ENCODE data around the gene INPP5A. TPM values are rescaled to one million over a fixed set of nuclear protein-coding genes. Genes with fewer than 3 reads are reported as not detected.
A peak's percentile ranks its signal among the peaks of the same experiment; 100 is the strongest.
"Not testable (repeated sequence)": the region's sequence is repeated elsewhere in the genome, so short reads cannot be mapped to it uniquely, and the experiment has no call there.

The INPP5A gene
- total RNA-seq, 2 donors from 2014 or later: 11.0 to 14.9 TPM

DNA sequence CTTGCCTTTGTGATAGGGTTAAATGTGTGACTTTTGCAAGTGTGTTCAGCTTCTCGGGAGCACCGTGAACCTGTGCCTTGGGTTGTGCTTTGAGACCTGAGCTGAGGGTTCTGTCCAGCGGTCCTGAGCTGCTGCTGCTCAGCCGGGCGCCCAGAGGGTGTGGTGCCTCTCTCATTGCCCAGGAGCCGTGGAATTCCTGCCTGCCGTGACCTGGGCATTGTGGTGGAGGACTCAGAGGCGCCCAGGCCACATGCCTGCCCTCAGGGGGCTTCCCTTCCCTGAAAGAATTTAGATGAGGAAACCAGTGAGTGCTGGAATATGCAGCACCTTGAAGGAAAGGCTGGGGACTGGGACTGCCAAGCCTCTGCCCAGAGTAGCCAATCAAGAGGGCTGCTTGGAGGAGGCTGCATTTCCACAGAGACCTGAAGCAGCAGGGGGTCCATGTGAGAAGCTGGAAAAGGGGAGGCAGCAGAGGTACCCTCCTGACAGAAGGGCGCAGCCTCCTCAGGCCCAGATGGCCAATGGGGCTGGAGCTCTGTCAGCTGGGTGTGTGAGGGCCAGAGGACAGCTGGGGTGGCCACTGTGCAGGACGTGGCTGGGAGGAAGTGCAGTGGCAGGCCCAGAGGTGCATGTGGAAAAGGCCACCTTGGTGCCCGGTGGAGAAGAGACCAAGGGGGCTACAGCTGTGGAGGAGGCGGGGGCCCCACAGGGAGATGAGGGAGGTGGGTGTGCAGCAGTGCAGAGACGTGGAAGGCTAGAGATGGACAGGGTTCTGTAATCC lies 141.0 kb downstream of the INPP5A start:
- Mint-ChIP-seq H3K36me3 (ENCODE audit: insufficient read depth in 2 of 2) (peaks cover 0 to 2% of the 10 kb centered on the region in 2 donors), H3K27me3 (ENCODE audit: low read depth) (no peaks in the 10 kb centered on the region), H3K27ac (no peak overlapping the region), H3K4me3 (no peak overlapping the region), H3K4me1 (ENCODE audit: low read depth) (peaks cover 6% of the 10 kb centered on the region), H3K9me3 (no peaks in the 10 kb centered on the region)
- ATAC-seq (replicated peaks in 1 of 2) (no peak), DNase-seq (no peak)

DNA sequence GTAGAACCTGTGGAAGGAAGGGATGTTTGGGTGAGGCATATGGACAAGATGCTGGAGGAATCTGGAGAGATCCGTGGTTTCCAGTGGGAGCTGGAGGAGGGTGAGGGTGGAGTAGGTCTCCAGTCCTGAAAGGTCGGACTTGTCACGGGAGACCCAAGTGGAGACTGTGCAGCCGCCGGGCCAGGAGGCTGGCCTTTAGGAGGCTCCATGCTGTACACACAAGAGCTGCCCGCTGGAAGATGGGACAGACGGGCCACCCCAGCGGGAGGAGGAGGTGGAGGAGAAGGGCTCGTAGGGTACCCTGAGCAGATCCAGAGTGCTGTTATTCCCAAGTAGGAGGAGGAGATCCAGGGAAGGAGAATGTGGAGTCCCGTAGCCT lies 141.6 kb downstream of the INPP5A start:
- Mint-ChIP-seq H3K27me3 (ENCODE audit: low read depth) (no peaks in the 10 kb centered on the region), H3K27ac (no peak overlapping the region), H3K4me3 (no peak overlapping the region), H3K9me3 (no peaks in the 10 kb centered on the region), H3K36me3 (ENCODE audit: insufficient read depth in 2 of 2) (peaks cover 0 to 2% of the 10 kb centered on the region in 2 donors), H3K4me1 (ENCODE audit: low read depth) (peaks cover 8% of the 10 kb centered on the region)
- ATAC-seq (replicated peaks in 1 of 2) (no peak), DNase-seq (no peak)

DNA sequence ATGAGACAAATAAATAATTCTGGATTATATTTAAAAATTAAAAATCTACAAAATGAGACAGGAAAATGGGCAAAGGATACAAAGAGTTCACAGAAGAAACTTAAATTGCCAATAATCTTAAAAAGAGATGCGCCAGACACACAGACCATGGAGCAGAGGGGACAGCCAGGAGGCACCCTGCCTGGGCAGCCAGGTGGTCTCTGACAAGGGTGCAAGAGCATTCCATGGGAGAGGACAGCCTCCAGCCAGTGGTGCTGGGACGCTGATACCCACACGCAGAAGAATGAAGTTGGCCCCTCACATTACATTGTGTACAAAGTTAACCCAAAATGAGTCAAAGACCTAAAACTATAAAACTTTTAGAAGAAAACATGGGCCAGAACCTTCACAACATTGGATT lies 142.1 kb downstream of the INPP5A start:
- DNase-seq: no peak
- H3K4me3 Mint-ChIP-seq: no peak overlapping the region
- no peak overlapping the region for H3K27ac Mint-ChIP-seq
- H3K27me3 Mint-ChIP-seq (ENCODE audit: low read depth): no peaks in the 10 kb centered on the region
- peaks cover 13% of the 10 kb centered on the region for H3K4me1 Mint-ChIP-seq (ENCODE audit: low read depth)
- peaks cover 0 to 2% of the 10 kb centered on the region in 2 donors for H3K36me3 Mint-ChIP-seq (ENCODE audit: insufficient read depth in 2 of 2)
- no peaks in the 10 kb centered on the region for H3K9me3 Mint-ChIP-seq
- no peak for ATAC-seq (replicated peaks in 1 of 2)

DNA sequence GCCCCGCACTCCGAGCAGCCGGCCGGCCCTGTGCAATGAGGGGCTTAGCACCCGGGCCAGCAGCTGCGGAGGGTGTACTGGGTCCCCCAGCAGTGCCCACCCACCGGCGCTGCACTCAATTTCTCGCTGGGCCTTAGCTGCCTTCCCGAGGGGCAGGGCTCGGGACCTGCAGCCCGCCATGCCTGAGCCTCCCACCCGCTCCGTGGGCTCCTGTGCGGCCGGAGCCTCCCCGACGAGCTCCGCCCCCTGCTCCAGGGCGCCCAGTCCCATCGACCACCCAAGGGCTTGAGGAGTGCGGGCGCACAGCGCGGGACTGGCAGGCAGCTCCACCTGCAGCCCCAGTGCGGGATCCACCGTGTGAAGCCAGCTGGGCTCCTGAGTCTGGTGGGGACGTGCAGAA lies 143.2 kb downstream of the INPP5A start:
- H3K4me1 Mint-ChIP-seq (ENCODE audit: low read depth): peaks cover 22% of the 10 kb centered on the region
- not testable (repeated sequence) for H3K36me3 Mint-ChIP-seq (ENCODE audit: insufficient read depth in 2 of 2); H3K9me3 Mint-ChIP-seq; DNase-seq; H3K27ac Mint-ChIP-seq; H3K4me3 Mint-ChIP-seq; ATAC-seq (replicated peaks in 1 of 2); H3K27me3 Mint-ChIP-seq (ENCODE audit: low read depth)

DNA sequence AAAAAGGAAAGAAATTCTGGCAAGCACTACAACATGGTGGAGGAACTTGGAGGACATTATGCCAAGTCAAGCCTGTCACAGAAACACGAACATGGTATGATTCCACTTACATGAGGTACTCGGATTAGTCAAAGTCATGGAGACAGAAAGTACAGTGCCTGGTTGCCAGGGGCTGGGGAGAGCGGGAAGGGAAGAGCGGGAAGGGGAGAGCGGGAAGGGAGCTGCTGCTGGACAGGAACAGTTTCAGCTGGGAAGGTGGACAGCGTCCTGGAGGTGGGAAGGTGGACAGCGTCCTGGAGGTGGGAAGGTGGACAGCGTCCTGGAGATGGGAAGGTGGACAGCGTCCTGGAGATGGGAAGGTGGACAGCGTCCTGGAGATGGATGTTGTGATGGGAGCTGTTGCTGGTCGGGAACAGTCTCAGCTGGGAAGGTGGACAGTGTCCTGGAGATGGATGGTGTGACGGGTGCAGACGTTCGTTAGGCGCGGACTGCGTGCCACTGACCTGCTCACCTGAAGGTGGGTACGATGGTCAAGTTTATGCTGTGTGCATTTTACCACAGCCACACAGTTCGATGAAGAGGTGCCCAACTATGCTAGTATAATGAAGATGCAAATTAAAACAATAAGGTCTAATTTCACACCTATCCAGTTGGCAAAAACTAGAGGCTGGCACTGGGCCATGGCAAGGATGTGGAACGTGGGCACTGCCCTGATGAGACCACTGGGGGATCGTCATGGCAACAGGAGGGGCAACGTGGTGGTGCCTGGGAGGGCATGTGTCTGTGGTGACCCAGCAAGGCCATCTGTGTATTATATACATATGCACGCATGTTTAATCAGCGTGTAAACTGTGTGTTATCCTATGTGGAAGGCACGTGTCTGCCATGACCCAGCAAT lies 144.5 kb downstream of the INPP5A start:
- Mint-ChIP-seq H3K27me3 (ENCODE audit: low read depth) (no peaks in the 10 kb centered on the region), H3K9me3 (no peaks in the 10 kb centered on the region), H3K27ac (no peak overlapping the region), H3K4me1 (ENCODE audit: low read depth) (peaks cover 22% of the 10 kb centered on the region), H3K4me3 (no peak overlapping the region), H3K36me3 (ENCODE audit: insufficient read depth in 2 of 2) (peaks cover 0 to 2% of the 10 kb centered on the region in 2 donors)
- DNase-seq (no peak), ATAC-seq (replicated peaks in 1 of 2) (no peak)

DNA sequence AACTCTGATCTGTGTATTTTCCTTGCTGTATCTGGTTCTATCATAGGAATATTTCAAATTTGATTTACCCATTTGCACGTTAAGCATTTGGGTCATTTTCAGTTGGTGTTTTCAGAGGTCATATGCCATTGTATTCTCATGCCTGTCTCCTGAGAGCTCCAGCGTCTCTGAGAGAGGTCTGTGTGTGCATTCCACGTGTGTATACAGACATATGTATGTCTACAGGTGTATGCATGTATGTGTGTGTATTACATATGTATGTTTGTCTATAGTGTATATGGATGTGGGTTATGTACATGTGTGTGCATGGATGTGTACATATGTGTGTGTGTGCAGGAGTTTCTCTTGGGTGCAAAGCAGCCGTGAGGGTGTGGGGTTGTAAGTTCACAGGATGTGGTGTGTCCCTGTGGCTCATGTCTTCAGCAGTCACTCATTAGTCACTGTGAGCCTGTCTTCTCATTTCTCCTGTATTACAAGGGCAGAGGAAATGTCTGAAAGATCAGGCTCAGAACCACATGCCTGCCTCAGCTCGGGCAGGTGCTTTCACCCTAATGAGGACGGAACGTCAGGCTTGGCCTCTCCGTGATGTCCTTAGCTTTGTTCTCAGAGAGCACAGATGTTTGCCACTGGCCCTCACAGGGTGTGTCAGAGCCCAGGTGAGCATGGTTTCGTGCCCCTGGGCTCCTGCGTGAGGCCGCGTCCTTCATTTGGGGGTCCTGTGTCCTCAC lies 146.7 kb downstream of the INPP5A start:
- ATAC-seq (replicated peaks in 1 of 2) (peak; percentile 97 to 98), DNase-seq (peak; percentile 51 to 56)
- no peaks in the 10 kb centered on the region for H3K9me3 Mint-ChIP-seq
- no peak overlapping the region for H3K27ac Mint-ChIP-seq
- H3K27me3 Mint-ChIP-seq (ENCODE audit: low read depth): no peaks in the 10 kb centered on the region
- peak overlapping the region in 1 of 2 donors; percentile 3 for H3K4me3 Mint-ChIP-seq
- H3K4me1 Mint-ChIP-seq (ENCODE audit: low read depth): peaks cover 22% of the 10 kb centered on the region
- H3K36me3 Mint-ChIP-seq (ENCODE audit: insufficient read depth in 2 of 2): peaks cover 0 to 2% of the 10 kb centered on the region in 2 donors

DNA sequence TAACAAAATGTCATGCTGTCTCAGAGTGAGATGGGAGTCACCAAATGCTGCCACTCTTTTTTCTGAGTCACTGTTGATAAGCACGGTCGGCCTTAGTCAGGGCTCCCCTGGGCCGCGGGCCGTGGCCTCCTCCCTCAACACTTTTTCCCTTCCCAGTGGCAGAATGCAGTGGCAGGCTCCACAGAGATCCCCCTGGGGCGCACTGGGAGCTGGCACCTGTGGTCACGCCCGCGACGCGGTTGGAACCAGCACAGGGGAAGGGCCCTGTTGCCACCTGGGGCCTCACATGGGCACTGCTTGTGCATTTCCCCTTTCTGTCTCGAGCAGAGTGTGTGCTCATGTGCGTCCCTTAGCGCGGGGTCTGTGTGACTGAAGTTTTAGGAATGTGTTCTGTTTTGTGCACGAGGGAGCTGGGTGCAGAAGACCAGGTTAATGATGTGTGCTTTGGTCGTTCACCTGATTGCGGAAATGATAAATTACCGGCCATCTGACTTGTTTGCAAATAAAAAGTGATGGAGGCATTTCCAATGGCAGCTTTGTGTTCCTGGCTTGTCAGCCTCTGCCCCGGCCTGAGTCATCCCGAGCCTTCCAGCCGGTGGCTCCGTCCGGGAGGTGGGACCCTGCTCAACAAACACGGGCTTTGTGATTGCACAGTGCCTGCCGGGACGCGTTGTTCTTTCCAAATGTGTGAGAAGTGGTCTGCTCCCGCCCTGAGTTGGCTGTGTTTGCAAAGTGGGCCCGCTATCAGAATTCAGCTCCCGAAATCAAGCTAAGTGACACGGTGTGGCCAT lies 147.7 kb downstream of the INPP5A start:
- H3K27me3 Mint-ChIP-seq (ENCODE audit: low read depth): no peaks in the 10 kb centered on the region
- H3K9me3 Mint-ChIP-seq: no peaks in the 10 kb centered on the region
- DNase-seq (peak; percentile 22 to 23), ATAC-seq (replicated peaks in 1 of 2) (peak; percentile 63 to 64)
- H3K36me3 Mint-ChIP-seq (ENCODE audit: insufficient read depth in 2 of 2): peaks cover 0 to 2% of the 10 kb centered on the region in 2 donors
- no peak overlapping the region for H3K4me3 Mint-ChIP-seq
- H3K4me1 Mint-ChIP-seq (ENCODE audit: low read depth): peaks cover 22% of the 10 kb centered on the region
- no peak overlapping the region for H3K27ac Mint-ChIP-seq

DNA sequence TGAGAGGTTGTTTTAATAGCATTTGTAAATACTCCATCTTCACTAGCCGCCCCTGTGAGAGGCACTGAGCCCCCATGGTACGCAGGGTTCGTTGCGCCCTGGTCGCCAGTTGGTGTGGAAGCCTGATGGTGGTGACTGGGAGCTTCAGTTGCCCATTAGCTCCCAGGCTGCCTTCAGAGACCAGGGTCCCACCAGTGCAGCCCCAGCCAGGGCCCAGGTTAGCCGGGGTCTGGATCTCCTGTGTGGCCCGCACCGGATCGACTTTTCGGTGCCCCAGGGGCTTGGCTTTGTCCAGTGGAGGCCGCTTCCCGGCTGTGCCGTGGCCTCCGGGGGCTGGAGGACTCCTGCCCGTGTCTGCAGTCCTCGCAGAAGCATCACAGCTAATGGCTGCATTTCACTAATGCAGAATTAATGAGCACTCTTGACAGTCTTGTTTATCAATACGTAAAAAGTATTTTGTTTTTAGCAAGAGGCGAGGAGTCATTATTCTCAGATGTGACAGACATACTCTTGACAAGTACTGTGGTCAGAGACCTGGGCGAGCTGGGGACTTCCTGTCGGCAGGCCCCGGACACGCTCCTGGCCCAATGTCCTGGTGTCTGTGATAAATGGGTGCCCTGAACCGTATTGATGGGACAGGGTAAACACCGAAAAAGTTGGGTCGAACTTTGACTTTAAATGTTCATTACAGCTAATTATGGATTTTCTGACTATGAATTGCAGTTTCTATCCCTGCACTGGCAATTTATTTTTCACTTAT lies 148.5 kb downstream of the INPP5A start:
- Mint-ChIP-seq H3K27me3 (ENCODE audit: low read depth) (no peaks in the 10 kb centered on the region), H3K36me3 (ENCODE audit: insufficient read depth in 2 of 2) (peaks cover 0 to 2% of the 10 kb centered on the region in 2 donors), H3K9me3 (no peaks in the 10 kb centered on the region), H3K27ac (no peak overlapping the region), H3K4me1 (ENCODE audit: low read depth) (peaks cover 22% of the 10 kb centered on the region), H3K4me3 (no peak overlapping the region)
- ATAC-seq (replicated peaks in 1 of 2) (no peak), DNase-seq (no peak)

DNA sequence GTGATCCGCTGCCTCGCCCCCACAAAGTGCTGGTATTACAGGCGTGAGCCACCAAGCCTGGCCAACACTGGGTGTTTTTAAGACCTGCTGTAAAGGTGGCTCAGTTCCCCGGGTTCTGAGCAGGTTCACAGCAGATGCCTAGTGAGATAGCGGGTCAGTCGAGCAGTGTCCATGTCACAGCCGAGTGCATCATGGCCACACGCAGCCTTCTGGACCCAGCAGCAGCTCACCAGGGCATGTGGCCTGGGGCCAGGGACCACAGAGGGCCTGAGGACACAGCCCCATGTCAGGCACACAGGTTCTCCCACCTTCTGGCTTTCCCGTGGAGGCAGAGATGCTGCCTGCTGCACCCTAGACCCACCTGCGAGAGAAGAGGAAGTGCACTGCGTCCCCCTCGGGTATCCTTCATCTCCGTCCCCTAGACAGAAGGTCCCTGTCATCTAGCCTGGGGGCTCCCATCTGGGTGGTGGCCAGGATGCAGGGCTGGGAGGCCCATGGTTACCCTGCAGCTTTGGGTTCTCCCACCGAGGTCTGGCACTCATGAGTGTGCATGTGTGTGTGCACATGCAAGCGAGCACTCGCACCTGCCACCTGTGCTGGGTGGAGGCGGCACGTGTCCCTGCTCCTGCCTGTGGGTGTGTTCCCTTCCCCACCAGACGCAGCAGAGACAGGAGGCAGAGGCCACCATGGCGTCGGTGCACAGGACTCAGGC lies 149.8 kb downstream of the INPP5A start:
- no peaks in the 10 kb centered on the region for H3K27me3 Mint-ChIP-seq (ENCODE audit: low read depth)
- peaks cover 2 to 4% of the 10 kb centered on the region in 2 donors for H3K36me3 Mint-ChIP-seq (ENCODE audit: insufficient read depth in 2 of 2)
- H3K4me3 Mint-ChIP-seq: no peak overlapping the region
- DNase-seq (no peak), ATAC-seq (replicated peaks in 1 of 2) (no peak)
- peaks cover 2% of the 10 kb centered on the region in 2 donors for H3K9me3 Mint-ChIP-seq
- H3K27ac Mint-ChIP-seq: no peak overlapping the region
- H3K4me1 Mint-ChIP-seq (ENCODE audit: low read depth): peaks cover 16% of the 10 kb centered on the region

DNA sequence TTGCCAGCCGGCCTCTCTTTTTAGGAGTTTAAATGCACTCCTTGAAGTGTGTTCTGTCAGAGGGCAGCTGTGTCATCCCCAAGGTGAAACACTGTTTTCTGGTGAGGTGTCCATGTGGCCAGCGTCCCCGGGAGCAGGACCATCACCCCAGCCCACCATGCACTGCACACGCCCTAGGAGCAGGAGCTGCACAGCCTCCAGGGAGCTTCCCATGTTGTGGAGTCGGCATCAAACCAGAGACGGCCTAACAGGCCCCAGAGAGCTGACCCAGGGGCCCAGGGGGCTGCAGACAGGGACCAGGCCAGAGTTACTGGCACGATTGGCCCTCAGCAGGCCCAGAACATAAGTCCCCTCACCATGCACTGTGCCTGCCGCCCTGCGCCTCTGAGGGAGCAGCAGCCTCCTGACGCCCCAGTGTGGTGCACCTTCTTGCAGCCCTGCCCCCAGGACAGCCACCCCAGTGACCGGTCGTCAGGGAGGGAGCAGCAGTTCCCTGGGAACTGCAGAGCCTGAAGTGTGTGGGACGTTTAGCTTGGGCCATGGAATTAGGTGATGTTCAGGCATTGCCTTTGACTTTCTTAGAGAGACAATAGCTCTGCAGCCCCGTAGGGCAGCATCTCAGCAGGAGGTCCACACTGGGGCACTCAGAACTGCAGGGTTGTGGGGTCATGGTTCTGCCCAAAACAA lies 150.4 kb downstream of the INPP5A start:
- no peak overlapping the region for H3K4me3 Mint-ChIP-seq
- H3K4me1 Mint-ChIP-seq (ENCODE audit: low read depth): peaks cover 16% of the 10 kb centered on the region
- H3K36me3 Mint-ChIP-seq (ENCODE audit: insufficient read depth in 2 of 2): peaks cover 2 to 5% of the 10 kb centered on the region in 2 donors
- DNase-seq (no peak), ATAC-seq (replicated peaks in 1 of 2) (no peak)
- peaks cover 2% of the 10 kb centered on the region in 2 donors for H3K9me3 Mint-ChIP-seq
- H3K27ac Mint-ChIP-seq: no peak overlapping the region
- H3K27me3 Mint-ChIP-seq (ENCODE audit: low read depth): no peaks in the 10 kb centered on the region
